ENCODE results near the gene HDHD2. TPM values are rescaled to one million over a fixed set of nuclear protein-coding genes. Genes with fewer than 3 reads are reported as not detected.
A peak's percentile ranks its signal among the peaks of the same experiment; 100 is the strongest.
"Not testable (repeated sequence)": the region's sequence is repeated elsewhere in the genome, so short reads cannot be mapped to it uniquely, and the experiment has no call there.

The HDHD2 gene
- 21.5 and 23.3 TPM in 2 replicates for total RNA-seq (2014; rRNA removed)
- 19.0 TPM for polyA plus RNA-seq (2012)

DNA sequence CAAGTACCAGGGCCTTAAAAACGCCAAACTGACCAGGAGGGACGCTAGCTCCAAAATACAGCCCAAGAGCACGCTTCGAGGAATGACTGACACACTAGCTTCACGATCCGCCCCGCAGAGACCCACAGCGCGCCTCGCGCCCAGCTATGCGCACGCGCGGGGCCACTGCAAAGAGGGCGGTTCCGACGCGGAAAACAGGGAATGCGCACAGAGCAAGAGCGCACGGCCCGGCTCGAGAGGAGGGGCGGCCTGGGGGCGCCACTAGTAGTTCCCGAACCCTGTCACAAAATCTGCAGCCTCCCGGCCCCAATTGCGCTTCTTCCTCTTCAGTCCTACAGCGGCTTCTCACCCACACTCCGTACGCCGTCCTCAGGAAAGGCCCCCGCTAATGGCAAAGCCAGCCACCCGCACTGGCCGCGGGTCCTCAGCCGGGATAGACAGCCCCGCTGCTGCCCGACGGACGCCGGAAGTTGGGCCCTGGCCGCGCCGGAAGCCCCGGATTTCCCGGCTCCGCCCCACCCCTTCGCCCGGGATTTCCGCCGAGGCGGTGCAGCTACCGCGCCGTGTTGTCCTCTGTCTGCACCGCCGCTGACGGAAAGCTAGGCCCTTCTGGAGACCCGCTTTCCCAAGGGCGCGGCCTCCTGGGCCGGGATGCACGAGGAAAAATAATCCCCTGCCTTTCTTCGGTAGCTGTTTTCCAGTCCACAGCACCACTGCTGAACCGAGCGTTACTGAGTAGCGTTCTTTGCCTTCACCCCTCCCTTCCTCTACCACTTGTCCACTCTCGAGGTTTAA, at the start of gene HDHD2:
HDHD2 (minus strand) TSS at position 472 of the 795 bp plus-strand sequence. CDS start 14,061 bp downstream, outside the sequence.
- DNase-seq (ENCODE audit: low read depth): peak; percentile 79

- DNase-seq (ENCODE audit: low read depth): not testable (repeated sequence)
These were observed 45.7 kb upstream of the HDHD2 start for GRCh38 chr18:47195961-47196360.

GRCh38 chr18:47191961-47192360, 41.7 kb upstream of the HDHD2 start:
- DNase-seq (ENCODE audit: low read depth): peak; percentile 37

DNA sequence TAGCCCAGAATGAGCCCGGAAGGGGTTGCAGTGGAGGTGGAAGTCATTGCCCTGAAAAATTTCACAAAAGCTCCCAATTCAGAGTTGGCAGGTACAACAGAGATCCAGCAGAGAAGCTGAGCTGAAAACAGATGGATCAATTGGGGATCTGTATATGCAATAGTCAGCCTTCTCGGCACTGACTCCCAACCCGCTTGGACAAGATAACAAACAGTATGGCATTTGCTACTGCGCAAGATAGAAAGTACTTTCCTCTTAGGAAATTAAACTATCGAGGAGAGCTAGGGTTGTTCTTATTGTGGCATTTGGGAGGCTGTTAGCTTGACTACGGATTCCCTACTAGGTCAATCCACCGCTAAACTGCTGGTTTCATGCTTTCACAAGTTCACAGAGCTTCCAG, 37.4 kb upstream of the HDHD2 start:
- no peak for DNase-seq (ENCODE audit: low read depth)

DNA sequence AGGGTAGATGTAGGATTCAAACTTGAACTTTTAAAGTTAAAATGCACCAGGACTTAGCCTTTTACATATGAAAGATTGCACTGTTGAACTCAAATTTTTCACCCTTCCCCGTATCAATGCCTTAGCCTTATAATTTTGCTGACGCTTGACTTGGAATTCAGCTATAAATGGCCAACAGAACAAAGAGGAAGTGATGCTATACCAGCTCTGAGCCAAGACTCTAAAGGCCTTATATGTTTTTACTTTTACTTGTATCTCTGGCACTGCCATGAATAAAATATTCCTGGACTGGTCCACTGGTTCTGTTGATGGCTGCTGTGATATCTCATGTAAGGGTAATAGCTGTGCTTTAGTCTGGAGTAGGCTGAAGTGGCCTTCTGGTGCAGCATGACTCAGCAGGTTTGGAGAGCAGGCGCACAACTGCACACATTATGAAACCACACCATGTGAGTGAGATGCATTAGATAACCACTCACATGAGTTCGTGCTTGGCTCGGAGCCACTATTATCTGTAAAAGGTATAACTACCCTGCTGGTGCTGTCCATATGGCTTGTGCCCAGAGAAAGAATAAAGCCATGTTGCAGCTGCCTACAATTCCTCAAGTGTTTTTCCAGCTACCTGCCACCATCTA, 34.2 kb upstream of the HDHD2 start:
- DNase-seq (ENCODE audit: low read depth): peak; percentile 49

GRCh38 chr18:47182156-47182555, 31.9 kb upstream of the HDHD2 start:
- DNase-seq (ENCODE audit: low read depth): not testable (repeated sequence)

DNA sequence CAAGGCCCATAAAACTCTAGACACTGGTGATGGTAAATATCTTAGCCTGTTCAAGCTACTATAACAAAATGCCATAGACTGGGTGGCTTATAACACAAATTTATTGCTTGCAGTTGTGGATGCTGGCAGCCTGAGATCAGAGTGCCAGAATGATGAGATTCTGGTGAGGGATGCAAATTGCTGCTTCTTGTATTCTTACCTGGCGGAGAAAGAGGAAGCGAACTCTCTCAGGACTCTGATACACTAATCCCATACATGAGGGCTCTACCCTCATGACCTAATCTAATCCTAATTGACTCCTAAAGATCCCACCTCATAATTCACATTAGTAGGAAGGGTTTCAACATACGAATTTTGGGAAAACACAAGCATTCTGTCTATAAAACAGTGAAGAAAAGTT, 30.5 kb upstream of the HDHD2 start:
- no peak for DNase-seq (ENCODE audit: low read depth)

DNA sequence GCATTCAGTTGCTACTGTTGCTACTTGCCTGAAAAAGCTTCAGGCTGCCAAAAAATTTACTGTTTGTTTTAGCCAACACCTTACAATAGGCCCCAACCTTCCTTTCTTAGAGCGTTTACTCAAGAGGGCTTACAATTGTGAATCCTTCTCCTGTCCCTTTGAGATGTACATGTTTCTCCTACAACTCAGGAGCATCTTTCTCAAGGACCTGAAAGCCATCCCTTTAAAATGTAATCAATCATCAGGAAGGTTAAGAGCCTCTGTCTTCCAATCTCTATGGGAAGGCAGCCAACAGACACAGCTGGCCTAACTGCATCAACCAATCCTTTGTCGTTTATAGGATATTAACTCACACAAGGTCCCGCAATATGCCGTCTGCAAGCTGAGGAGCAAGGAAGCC, 29.2 kb upstream of the HDHD2 start:
- DNase-seq (ENCODE audit: low read depth): no peak

- DNase-seq (ENCODE audit: low read depth): peak; percentile 89
These were observed 25.7 kb upstream of the HDHD2 start, which contains the start of gene IER3IP1 for GRCh38 chr18:47175898-47176575. TSS of gene IER3IP1 (minus strand) at chr18:47176364. CDS start at chr18:47176277, 87 bp downstream.

DNA sequence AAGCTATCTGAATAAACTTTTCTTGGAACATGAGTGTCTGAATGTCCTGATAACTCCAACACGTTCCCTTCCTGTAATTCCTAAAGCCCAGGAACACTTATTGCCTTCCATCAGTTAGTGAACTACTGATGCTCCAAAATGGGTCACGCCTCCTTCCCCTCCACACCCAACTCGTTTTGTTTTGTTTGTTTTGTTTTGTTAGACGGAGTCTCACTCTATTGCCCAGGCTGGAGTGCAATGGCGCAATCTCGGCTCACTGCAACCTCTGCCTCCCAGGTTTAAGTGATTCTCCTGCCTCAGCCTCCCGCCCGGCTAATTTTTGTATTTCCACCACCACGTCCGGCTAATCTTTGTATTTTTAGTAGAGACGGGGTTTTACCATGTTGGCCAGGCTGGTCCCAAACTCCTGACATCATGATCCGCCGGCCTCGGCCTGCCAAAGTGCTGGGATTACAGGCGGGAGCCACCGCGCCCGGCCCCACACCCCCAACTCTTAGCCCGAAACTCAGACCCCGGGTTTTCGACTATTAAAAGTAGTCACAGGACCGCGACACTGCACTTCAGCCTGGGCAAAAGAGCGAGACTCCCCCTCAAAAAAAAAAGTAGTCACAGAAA, 25.1 kb upstream of the HDHD2 start:
- no peak for DNase-seq (ENCODE audit: low read depth)

DNA sequence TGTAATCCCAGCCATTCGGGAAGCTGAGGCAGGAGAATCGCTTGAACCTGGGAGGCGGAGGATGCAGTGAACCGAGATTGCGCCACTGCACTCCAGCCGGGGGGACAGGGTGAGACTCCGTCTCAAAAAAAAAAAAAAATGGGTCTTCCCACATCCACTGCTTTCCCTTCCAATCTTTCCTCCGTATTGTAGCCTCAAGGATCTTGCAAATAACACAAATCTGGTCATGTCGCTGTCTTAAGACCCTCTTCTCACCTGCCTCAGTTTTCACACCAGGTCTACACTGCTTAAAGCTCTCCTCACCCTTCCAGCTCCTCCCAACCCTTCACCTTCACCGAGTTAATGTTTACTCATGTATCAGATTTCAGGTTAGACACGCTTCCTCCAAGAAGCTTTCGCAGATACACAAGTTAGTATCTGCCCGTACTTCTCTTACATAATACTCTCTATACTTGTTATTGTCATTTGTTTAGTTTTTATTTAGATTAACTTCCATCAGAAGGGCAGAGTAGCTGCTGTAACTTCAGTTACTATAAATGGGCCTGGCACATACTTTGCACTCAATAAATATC, 24.3 kb upstream of the HDHD2 start:
- DNase-seq (ENCODE audit: low read depth): no peak

- DNase-seq (ENCODE audit: low read depth): no peak
These were observed 22.2 kb upstream of the HDHD2 start for GRCh38 chr18:47172476-47172875.

DNA sequence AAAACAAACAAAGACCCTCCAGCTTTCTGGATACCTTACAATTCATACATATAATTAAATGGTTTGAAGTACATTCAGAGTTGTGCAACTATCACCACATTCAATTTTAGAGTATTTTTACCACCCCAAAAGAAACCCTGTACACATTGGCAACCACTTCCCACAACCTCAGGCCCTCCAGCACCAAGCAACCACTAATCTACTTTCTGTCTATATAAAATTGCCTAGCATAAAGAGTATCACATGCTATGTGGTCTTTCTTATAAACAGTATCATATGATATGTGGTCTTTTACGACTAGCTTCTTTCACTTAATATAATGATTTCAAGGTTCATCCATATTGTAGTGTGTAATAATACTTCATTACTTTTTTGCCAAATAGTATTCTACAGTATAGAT, 18.6 kb upstream of the HDHD2 start:
- DNase-seq (ENCODE audit: low read depth): no peak

- no peak for DNase-seq (ENCODE audit: low read depth)
These were observed 18.2 kb upstream of the HDHD2 start for GRCh38 chr18:47168509-47168908.

DNA sequence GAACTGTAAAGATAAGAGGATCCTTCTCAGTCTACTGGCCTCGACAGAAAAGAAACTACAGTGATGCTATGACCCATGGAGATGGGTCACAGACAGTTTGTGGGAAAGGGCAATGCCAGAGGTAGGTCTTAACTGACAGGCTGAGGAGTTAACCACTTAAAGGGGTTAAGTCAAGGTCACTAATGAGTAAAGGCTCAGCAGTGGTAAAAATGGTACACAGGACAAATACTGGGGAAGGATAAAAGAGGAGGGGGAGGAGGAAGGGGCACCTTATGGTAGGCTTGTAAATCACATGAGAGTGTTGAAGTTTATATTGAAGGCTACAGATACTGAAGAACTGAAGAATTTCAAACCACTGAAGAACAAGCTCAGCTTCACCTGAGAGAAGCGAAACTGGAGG, 16.0 kb upstream of the HDHD2 start:
- DNase-seq (ENCODE audit: low read depth): peak; percentile 22

GRCh38 chr18:47163241-47163640, 12.9 kb upstream of the HDHD2 start:
- peak; percentile 88 for DNase-seq (ENCODE audit: low read depth)

GRCh38 chr18:47160256-47160655, 10.0 kb upstream of the HDHD2 start:
- DNase-seq (ENCODE audit: low read depth): no peak

GRCh38 chr18:47158404-47158803, 8.1 kb upstream of the HDHD2 start:
- DNase-seq (ENCODE audit: low read depth): peak; percentile 23

DNA sequence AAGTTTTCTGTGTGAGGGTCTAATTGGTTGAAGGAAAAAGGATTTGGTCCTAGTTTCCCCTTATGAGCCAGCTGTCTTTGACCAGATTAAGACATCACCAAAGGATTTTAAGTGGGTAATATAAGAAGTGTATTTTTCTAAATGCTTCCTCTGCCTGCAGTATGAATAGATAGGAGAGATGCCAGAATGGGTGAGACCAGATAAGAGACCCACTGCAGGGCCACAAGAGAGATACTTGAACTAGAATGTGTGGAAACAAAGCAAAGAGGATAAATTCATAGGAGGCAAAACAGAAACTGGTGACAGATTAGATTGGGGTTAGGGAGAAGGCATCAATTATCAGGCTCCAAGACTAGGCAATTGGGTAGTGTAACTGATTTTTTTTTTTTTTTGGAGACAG, 1.1 kb upstream of the HDHD2 start:
- DNase-seq (ENCODE audit: low read depth): peak; percentile 22

DNA sequence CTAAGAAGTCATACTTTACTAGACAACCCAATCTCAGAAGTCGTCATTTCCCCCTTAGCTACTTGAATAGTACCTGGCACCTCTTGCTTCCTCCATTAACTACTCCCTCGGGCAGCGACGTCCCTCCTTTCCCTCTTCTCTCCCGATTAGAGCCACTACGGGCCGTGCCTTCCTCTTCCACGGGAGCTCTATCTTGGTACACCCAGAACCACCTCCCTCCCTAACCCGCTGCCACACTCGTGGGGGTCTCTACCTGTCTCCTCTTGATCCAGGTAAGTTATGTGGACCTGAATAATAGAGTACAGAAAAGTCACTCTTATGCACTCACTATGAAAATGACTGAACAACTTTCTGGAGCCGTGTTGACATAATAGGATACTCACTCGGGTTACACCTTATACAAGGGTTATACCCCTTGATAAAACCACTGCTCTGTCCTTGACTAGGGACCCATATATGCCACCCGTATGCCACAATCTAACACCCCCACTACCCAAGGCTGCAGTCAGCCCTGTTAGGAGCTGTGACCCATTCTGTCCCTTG, 595 bp upstream of the HDHD2 start:
- DNase-seq (ENCODE audit: low read depth): peak; percentile 8

GRCh38 chr18:47149457-47150028, 757 bp downstream of the HDHD2 start:
- peak; percentile 12 for DNase-seq (ENCODE audit: low read depth)

All from LHCN-M2 (cell line).